ENCODE measurements around the gene LRRK2.

GRCh38 chr12:40240779-40241178 is 16.0 kb downstream of the LRRK2 start:
- TF ChIP-seq CTCF (IDR thresholded peaks at IDR 0.05; ENCODE audit: low read depth, low read length) (no peak), EZH2phosphoT487 (IDR thresholded peaks at IDR 0.05; ENCODE audit: low read depth) (no peak)
